HG02642 (cell line): Measurements from ENCODE around the gene MOB3C.

Source experiments
- ATAC-seq: cut with Tn5 transposase; IDR thresholded peaks from one replicate; pipeline ENCODE4 v1.9.1; 2021; ENCODE audit warnings: mild to moderate bottlenecking; ENCODE audit not compliant: unreplicated experiment, poor library complexity

Gene MOB3C

GRCh38 chr1:46607345-46608130, 9.1 kb downstream of the MOB3C start:
- ATAC-seq: no peak

- ATAC-seq: no peak
Observed at GRCh38 chr1:46606255-46606965, 10.2 kb downstream of the MOB3C start.

- ATAC-seq: no peak
Observed at GRCh38 chr1:46605232-46605631, 11.4 kb downstream of the MOB3C start.

- ATAC-seq: peak; percentile 98
Observed at GRCh38 chr1:46603858-46604549, 12.6 kb downstream of the MOB3C start, which contains the start of gene MKNK1. MKNK1 (minus strand) TSS chr1:46604268; CDS start chr1:46583327, 20,941 bp downstream.

GRCh38 chr1:46603481-46603857, 13.1 kb downstream of the MOB3C start:
- ATAC-seq: no peak

GRCh38 chr1:46601257-46602007, 15.2 kb downstream of the MOB3C start:
- no peak for ATAC-seq

GRCh38 chr1:46599059-46599970, 17.3 kb downstream of the MOB3C start:
- no peak for ATAC-seq

GRCh38 chr1:46596846-46597245, 19.8 kb downstream of the MOB3C start:
- no peak for ATAC-seq

- ATAC-seq: no peak
Observed at GRCh38 chr1:46596036-46596435, 20.6 kb downstream of the MOB3C start.

GRCh38 chr1:46595127-46595526, 21.5 kb downstream of the MOB3C start:
- ATAC-seq: no peak

- ATAC-seq: no peak
Observed at GRCh38 chr1:46594063-46594462, 22.5 kb downstream of the MOB3C start.

- no peak for ATAC-seq
Observed at GRCh38 chr1:46592823-46593222, 23.8 kb downstream of the MOB3C start.

- no peak for ATAC-seq
Observed at GRCh38 chr1:46589529-46589928, 27.1 kb downstream of the MOB3C start.

- ATAC-seq: no peak
Observed at GRCh38 chr1:46587069-46587468, 29.5 kb downstream of the MOB3C start.

GRCh38 chr1:46585312-46585938, 31.2 kb downstream of the MOB3C start:
- no peak for ATAC-seq

GRCh38 chr1:46583494-46583893, 33.1 kb downstream of the MOB3C start:
- ATAC-seq: no peak

- no peak for ATAC-seq
Observed at GRCh38 chr1:46582972-46583371, 33.6 kb downstream of the MOB3C start.

- ATAC-seq: no peak
Observed at GRCh38 chr1:46581681-46582455, 34.7 kb downstream of the MOB3C start.
